ENCODE data around the gene B3GAT1.

- TF ChIP-seq POLR2A (IDR thresholded peaks at IDR 0.05; ENCODE audit: low read depth, low read length) (no peak), POLR2AphosphoS5 (IDR thresholded peaks at IDR 0.05; ENCODE audit: low read depth, low read length) (no peak)
These were observed 29.8 kb downstream of the B3GAT1 start for GRCh38 chr11:134382257-134382656.
